C4-2B (cell line): ENCODE data around the gene PRKCA.

Experiments
- ZFX ChIP-seq: fragments of 450-650 bp; IDR thresholded peaks from 2 replicates; pipeline ENCODE4 v1.6.1; 2017
- TF ChIP-seq, protein P1 (sequence below): fragments of 450-650 bp; conservative IDR thresholded peaks from 2 replicates; pipeline ENCODE4 v1.5.1; 2017; ENCODE audit warnings: mild to moderate bottlenecking

DNA sequence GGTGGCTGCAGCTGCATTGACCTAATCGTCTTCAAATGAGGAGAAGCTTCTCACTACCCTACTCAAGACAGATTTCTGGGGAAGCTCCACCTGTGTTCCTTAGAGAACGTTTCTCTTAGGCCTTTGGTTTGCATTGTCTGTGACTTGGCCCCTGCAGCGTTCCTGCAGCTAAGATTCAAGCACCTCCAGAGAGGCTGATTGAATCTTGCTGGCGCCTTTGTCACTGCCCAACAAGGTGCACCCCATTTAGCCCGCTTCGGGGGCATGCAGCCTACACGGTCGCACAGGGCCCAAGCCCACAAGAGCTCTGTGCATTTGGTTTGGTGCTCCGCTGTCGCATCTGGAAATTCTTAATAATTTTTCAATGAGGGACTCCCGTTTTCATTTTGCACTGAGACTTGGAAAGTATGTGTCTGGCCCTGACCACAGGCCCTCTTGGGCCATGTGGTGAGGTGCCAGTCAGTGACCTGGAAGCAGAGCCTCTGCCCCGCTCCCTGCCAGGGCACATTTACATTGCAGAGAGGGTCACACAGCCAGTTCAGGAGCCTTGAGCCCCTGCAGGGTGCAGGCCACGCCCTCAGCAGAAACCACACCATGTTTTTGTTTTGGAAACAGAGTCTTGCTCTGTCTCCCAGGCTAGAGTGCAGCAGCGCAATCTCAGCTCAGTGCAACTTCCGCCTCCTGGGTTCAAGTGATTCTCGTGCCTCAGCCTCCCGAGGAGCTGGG, 481.4 kb downstream of the PRKCA start:
- TF ChIP-seq, protein P1, sequence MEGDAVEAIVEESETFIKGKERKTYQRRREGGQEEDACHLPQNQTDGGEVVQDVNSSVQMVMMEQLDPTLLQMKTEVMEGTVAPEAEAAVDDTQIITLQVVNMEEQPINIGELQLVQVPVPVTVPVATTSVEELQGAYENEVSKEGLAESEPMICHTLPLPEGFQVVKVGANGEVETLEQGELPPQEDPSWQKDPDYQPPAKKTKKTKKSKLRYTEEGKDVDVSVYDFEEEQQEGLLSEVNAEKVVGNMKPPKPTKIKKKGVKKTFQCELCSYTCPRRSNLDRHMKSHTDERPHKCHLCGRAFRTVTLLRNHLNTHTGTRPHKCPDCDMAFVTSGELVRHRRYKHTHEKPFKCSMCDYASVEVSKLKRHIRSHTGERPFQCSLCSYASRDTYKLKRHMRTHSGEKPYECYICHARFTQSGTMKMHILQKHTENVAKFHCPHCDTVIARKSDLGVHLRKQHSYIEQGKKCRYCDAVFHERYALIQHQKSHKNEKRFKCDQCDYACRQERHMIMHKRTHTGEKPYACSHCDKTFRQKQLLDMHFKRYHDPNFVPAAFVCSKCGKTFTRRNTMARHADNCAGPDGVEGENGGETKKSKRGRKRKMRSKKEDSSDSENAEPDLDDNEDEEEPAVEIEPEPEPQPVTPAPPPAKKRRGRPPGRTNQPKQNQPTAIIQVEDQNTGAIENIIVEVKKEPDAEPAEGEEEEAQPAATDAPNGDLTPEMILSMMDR = no peak
- TF ChIP-seq ZFX = no peak
